Prostate gland (tissue), 2 donors: ENCODE results near the gene PDCD4.

ENCODE experiments used
- CTCF ChIP-seq, 4 experiments: fragments of 200-600 bp in 2 of 4; fragments of 450-650 bp in 2 of 4; sonication (generic) in 2 of 4; IDR thresholded peaks; 1 replicate in 3 of 4; 2 replicates in 1 of 4; pipeline ENCODE4 v1.5.1; 2016 to 2019; ENCODE audit warnings: antibody characterized with exemption in 4 of 4, mild to moderate bottlenecking in 2 of 4, moderate library complexity in 2 of 4
- POLR2A ChIP-seq: fragments of 450-650 bp; IDR thresholded peaks from one replicate; pipeline ENCODE4 v1.6.1; 2016; ENCODE audit warnings: antibody characterized with exemption, mild to moderate bottlenecking
- POLR2AphosphoS5 ChIP-seq: sonication (generic); formaldehyde crosslinking; IDR thresholded peaks from one replicate; pipeline ENCODE4 v1.6.1; 2017; ENCODE audit warnings: antibody characterized with exemption

GRCh38 chr10:110919971-110920881 lies 48.5 kb downstream of the PDCD4 start:
- TF ChIP-seq POLR2A (no peak), CTCF (IDR thresholded peaks at IDR 0.05) (no peak), POLR2AphosphoS5 (no peak)
